OCI-LY7 (cell line): ENCODE results near the gene SHF. TPM values are rescaled to one million over a fixed set of nuclear protein-coding genes. Genes with fewer than 3 reads are reported as not detected.

Source experiments
- BruUV-seq: library from RNA; stranded (reverse); fragments of 400-500 nt; replicated peaks from 2 replicates; lab custom pipeline; 2021; lab: Mats Ljungman, UMichigan
- CTCF ChIA-PET: fragments of 300-600 bp; sonication (Branson Sonifier 250); formaldehyde crosslinking; loops from one replicate; lab custom pipeline; 2022; ENCODE audit warnings: antibody characterized with exemption; ENCODE audit not compliant: unreplicated experiment; lab: Charles Lee
- POLR2A ChIA-PET: fragments of 300-600 bp; sonication (Branson Sonifier 250); formaldehyde crosslinking; loops from one replicate; lab custom pipeline; 2022; ENCODE audit warnings: antibody characterized with exemption; lab: Charles Lee
- DNase-seq: peaks from one replicate; pipeline ENCODE4 v3.0.0-alpha.2; 2015; ENCODE audit warnings: low spot score
- H2AFZ ChIP-seq: fragments of 200-600 bp; sonication (generic), shearing (Covaris generic); 2 replicates; pipeline ENCODE4 v1.6.1; 2014; ENCODE audit warnings: mild to moderate bottlenecking, antibody characterized with exemption, low read length, moderate library complexity
- H3K27ac ChIP-seq: fragments of 200-600 bp; sonication (generic); 2 replicates; pipeline ENCODE4 v1.5.1; 2014; ENCODE audit warnings: mixed run types, low read depth, mild to moderate bottlenecking, moderate library complexity, low read length, inconsistent platforms; ENCODE audit not compliant: poor library complexity, severe bottlenecking
- H3K36me3 ChIP-seq: fragments of 200-600 bp; sonication (generic); 2 replicates; pipeline ENCODE4 v1.6.1; 2014; ENCODE audit warnings: mild to moderate bottlenecking, antibody characterized with exemption, low read length, moderate library complexity, mixed read lengths; ENCODE audit not compliant: insufficient read depth
- H3K4me1 ChIP-seq: fragments of 200-600 bp; sonication (generic); 2 replicates; pipeline ENCODE4 v1.5.1; 2014; ENCODE audit warnings: mild to moderate bottlenecking, low read length; ENCODE audit not compliant: insufficient read depth, poor library complexity, severe bottlenecking
- H3K4me2 ChIP-seq: fragments of 200-600 bp; sonication (generic); 2 replicates; pipeline ENCODE4 v1.6.1; 2014; ENCODE audit warnings: mild to moderate bottlenecking, low read length
- H3K4me3 ChIP-seq: fragments of 200-600 bp; sonication (generic); 2 replicates; pipeline ENCODE4 v1.5.1; 2014; ENCODE audit warnings: mild to moderate bottlenecking, low read depth, low read length; ENCODE audit not compliant: poor library complexity, severe bottlenecking
- H3K79me2 ChIP-seq: fragments of 200-600 bp; sonication (generic); 2 replicates; pipeline ENCODE4 v1.6.1; 2016; ENCODE audit warnings: low read depth, mild to moderate bottlenecking, low read length, moderate library complexity, mixed read lengths; ENCODE audit not compliant: insufficient read depth
- H3K9me2 ChIP-seq: fragments of 200-600 bp; sonication (generic); 2 replicates; pipeline ENCODE4 v1.6.1; 2016; ENCODE audit warnings: mild to moderate bottlenecking, low read length, mixed read lengths; ENCODE audit not compliant: insufficient read depth
- H3K9me3 ChIP-seq: fragments of 200-600 bp; sonication (generic); 2 replicates; pipeline ENCODE4 v1.6.1; 2014; ENCODE audit warnings: mild to moderate bottlenecking, mixed run types, low read length, mixed read lengths
- H4K20me1 ChIP-seq: fragments of 200-600 bp; sonication (generic); 2 replicates; pipeline ENCODE4 v1.6.1; 2014; ENCODE audit warnings: mild to moderate bottlenecking, antibody characterized with exemption, low read length, moderate library complexity, mixed read lengths; ENCODE audit not compliant: insufficient read depth
- CTCF ChIP-seq: fragments of 200-600 bp; sonication (generic); conservative IDR thresholded peaks from 2 replicates; pipeline ENCODE4 v1.5.1; 2014; ENCODE audit warnings: mild to moderate bottlenecking, antibody characterized with exemption, low read length, moderate library complexity, mixed read lengths
- EZH2phosphoT487 ChIP-seq: fragments of 200-600 bp; sonication (generic); IDR thresholded peaks from 2 replicates; pipeline ENCODE4 v1.6.1; 2018; ENCODE audit warnings: low read depth, borderline replicate concordance, mild to moderate bottlenecking, mixed run types, antibody characterized with exemption, low read length, moderate library complexity, mixed read lengths
- intact Hi-C: fragments of 100-400 bp; cut with micrococcal nuclease; formaldehyde crosslinking; loops from one replicate; pipeline ENCODE4 v1.10.0; 2022; ENCODE audit not compliant: unreplicated experiment
- total RNA-seq, 2 experiments: library from RNA; depleted of rRNA in 1 of 2; stranded (reverse); fragments of >200 nt in 1 of 2; shearing (Covaris generic) in 1 of 2; gene quantifications; 2 replicates each; pipeline ENCODE4 v1.2.3, GENCODE V29; 2014 to 2022

Gene SHF
- total RNA-seq, 2 experiments from 2014 or later = 2.5 to 5.7 TPM

GRCh38 chr15:45186771-45187577 is 792 bp downstream of the SHF start:
- Histone ChIP-seq H3K9me2 (no peaks in the 10 kb centered on the region), H3K36me3 (no peaks in the 10 kb centered on the region), H4K20me1 (no peaks in the 10 kb centered on the region), H3K27ac (no peak overlapping the region), H3K4me2 (peak overlapping the region; percentile 63), H3K79me2 (no peaks in the 10 kb centered on the region), H3K9me3 (no peaks in the 10 kb centered on the region), H3K4me3 (peak overlapping the region; percentile 70), H2AFZ (peak overlapping the region; percentile 39; the same call in 1 of the 2 replicates), H3K4me1 (peaks cover 11% of the 10 kb centered on the region)
- ChIA-PET CTCF (no interaction called here), POLR2A (no interaction called here)
- no peak for TF ChIP-seq EZH2phosphoT487
- no peak for TF ChIP-seq CTCF
- no TSS peak for BruUV-seq
- DNase-seq = no peak
- intact Hi-C loops = no loop called here

- TF ChIP-seq EZH2phosphoT487 (no peak), CTCF (no peak)
- no peak overlapping the region for H3K4me2 ChIP-seq
- H3K36me3 ChIP-seq = no peaks in the 10 kb centered on the region
- no peak for DNase-seq
- H3K9me2 ChIP-seq = no peaks in the 10 kb centered on the region
- intact Hi-C loops = no loop called here
- H3K27ac ChIP-seq = no peak overlapping the region
- no TSS peak for BruUV-seq
- CTCF ChIA-PET = no interaction called here
- no peaks in the 10 kb centered on the region for H3K79me2 ChIP-seq
- POLR2A ChIA-PET = interaction anchor here (0.5 kb wide), 1 partner anchor 62 kb away, joined by 3 read pairs; no protein-coding TSS in a partner anchor
- no peak overlapping the region for H3K4me3 ChIP-seq
- no peak overlapping the region for H2AFZ ChIP-seq
- H3K9me3 ChIP-seq = no peaks in the 10 kb centered on the region
- no peaks in the 10 kb centered on the region for H4K20me1 ChIP-seq
- H3K4me1 ChIP-seq = peaks cover 11% of the 10 kb centered on the region
Observed at GRCh38 chr15:45185903-45186770, 1.6 kb downstream of the SHF start.
